Neuron (in vitro differentiated cells): ENCODE measurements around the gene AGAP5.

Experiments used
- H2AFZ ChIP-seq: one replicate; pipeline ENCODE4 v1.6.1; 2013; ENCODE audit warnings: low read depth, mild to moderate bottlenecking, inconsistent platforms, low read length, moderate library complexity
- H3K27me3 ChIP-seq: one replicate; pipeline ENCODE4 v1.6.1; 2013; ENCODE audit warnings: low read length; ENCODE audit not compliant: insufficient read depth
- H3K36me3 ChIP-seq: one replicate; pipeline ENCODE4 v1.6.1; 2013; ENCODE audit warnings: low read length; ENCODE audit not compliant: insufficient read depth
- H3K4me1 ChIP-seq: one replicate; pipeline ENCODE4 v1.6.1; 2013; ENCODE audit warnings: low read length; ENCODE audit not compliant: insufficient read depth
- H3K4me3 ChIP-seq: 2 replicates; pipeline ENCODE4 v1.5.1; 2013; ENCODE audit warnings: mild to moderate bottlenecking, low read length, moderate library complexity
- H3K9me3 ChIP-seq: one replicate; pipeline ENCODE4 v1.6.1; 2013; ENCODE audit warnings: low read length

The AGAP5 gene

GRCh38 chr10:73625004-73625883, 72.7 kb downstream of the AGAP5 start:
- Histone ChIP-seq H3K36me3 (no peaks in the 10 kb centered on the region), H3K4me3 (peak overlapping the region; percentile 79), H3K27me3 (no peaks in the 10 kb centered on the region), H3K4me1 (peaks cover 10% of the 10 kb centered on the region), H3K9me3 (no peaks in the 10 kb centered on the region), H2AFZ (peak overlapping the region; percentile 97)
